HCT116 (cell line): ENCODE data around the gene CDH2. TPM values are rescaled to one million over a fixed set of nuclear protein-coding genes. Genes with fewer than 3 reads are reported as not detected.
A peak's percentile ranks its signal among the peaks of the same experiment; 100 is the strongest.

Experiments used
- ATAC-seq: fragments of 200-7000 bp; cut with Tn5 transposase; 2 replicates; pipeline ENCODE4 v1.9.1; 2020; ENCODE audit warnings: mild to moderate bottlenecking, moderate library complexity
- BruUV-seq: library from RNA; stranded (reverse); fragments of 400-500 nt; replicated peaks from 2 replicates; lab custom pipeline; 2021; lab: Mats Ljungman, UMichigan
- CTCF ChIA-PET: fragments of 300-600 bp; sonication (Branson Sonifier 250); formaldehyde crosslinking; loops from one replicate; lab custom pipeline; 2021; ENCODE audit warnings: antibody characterized with exemption; lab: Charles Lee
- POLR2A ChIA-PET: fragments of 300-600, 350-600 bp; sonication (Branson Sonifier 250); formaldehyde crosslinking; loops from one replicate; lab custom pipeline; 2021; ENCODE audit warnings: antibody characterized with exemption; lab: Charles Lee
- RAD21 ChIA-PET, 2 experiments: fragments of 300-600 bp; sonication (Branson Sonifier 250); formaldehyde crosslinking; loops; one replicate each; lab custom pipeline; 2023; ENCODE audit warnings: low total read pairs in 2 of 2; ENCODE audit not compliant: uncharacterized antibody in 2 of 2, unreplicated experiment in 2 of 2, low non-redundant PET in 1 of 2; lab: Charles Lee
- DNase-seq: peaks from one replicate; pipeline ENCODE4 v3.0.0-alpha.2; 2010; ENCODE audit warnings: low read depth, low spot score
- H2AFZ ChIP-seq: fragments of 200-600 bp; shearing (Covaris generic), sonication (generic); 2 replicates; pipeline ENCODE4 v1.6.1; 2017; ENCODE audit warnings: low read depth, mixed run types, mixed read lengths, antibody characterized with exemption, low read length; ENCODE audit not compliant: poor library complexity, severe bottlenecking
- H3K27ac ChIP-seq: 2 replicates; pipeline ENCODE4 v1.5.1; 2012; ENCODE audit warnings: low read depth, low read length
- H3K27me3 ChIP-seq: fragments of 200-600 bp; sonication (generic); 2 replicates; pipeline ENCODE4 v1.6.1; 2016; ENCODE audit warnings: mixed run types, low read length, mixed read lengths; ENCODE audit not compliant: insufficient read depth
- H3K36me3 ChIP-seq, 2 experiments: fragments of 200-500 bp in 1 of 2; fragments of 200-600 bp in 1 of 2; sonication (Bioruptor generic) in 1 of 2; sonication (generic) in 1 of 2; 2 replicates each; pipeline versions ENCODE4 v1.5.1 to v1.6.1; 2014 to 2016; ENCODE audit warnings: low read length in 2 of 2, inconsistent platforms in 1 of 2, mixed read lengths in 1 of 2, mixed run types in 1 of 2; ENCODE audit not compliant: insufficient read depth in 2 of 2, control insufficient read depth in 1 of 2
- H3K4me1 ChIP-seq, 2 experiments: fragments of 200-600 bp in 1 of 2; sonication (generic) in 1 of 2; 2 replicates each; pipeline versions ENCODE4 v1.5.1 to v1.6.1; 2012 to 2017; ENCODE audit warnings: low read length in 2 of 2, inconsistent platforms in 1 of 2, mild to moderate bottlenecking in 1 of 2, mixed read lengths in 1 of 2, mixed run types in 1 of 2, moderate library complexity in 1 of 2; ENCODE audit not compliant: insufficient read depth in 2 of 2, control insufficient read depth in 1 of 2
- H3K4me2 ChIP-seq: fragments of 200-600 bp; sonication (generic); 2 replicates; pipeline ENCODE4 v1.6.1; 2017; ENCODE audit warnings: mixed run types, low read length, mixed read lengths
- H3K4me3 ChIP-seq, 2 experiments: fragments of 200-600 bp in 1 of 2; sonication (generic) in 1 of 2; replicated peaks in 1 of 2; 2 replicates each; pipeline ENCODE4 v1.5.1; 2011 to 2016; ENCODE audit warnings: low read length in 2 of 2, control low read depth in 1 of 2, low read depth in 1 of 2, mild to moderate bottlenecking in 1 of 2, mixed read lengths in 1 of 2, mixed run types in 1 of 2
- H3K79me2 ChIP-seq: fragments of 200-600 bp; sonication (generic); 2 replicates; pipeline ENCODE4 v1.6.1; 2017; ENCODE audit warnings: mild to moderate bottlenecking, mixed run types, low read length, moderate library complexity, mixed read lengths; ENCODE audit not compliant: insufficient read depth
- H3K9ac ChIP-seq: fragments of 200-600 bp; sonication (generic); 2 replicates; pipeline ENCODE4 v1.6.1; 2016; ENCODE audit warnings: low read length, mixed read lengths
- H3K9me2 ChIP-seq: fragments of 200-600 bp; sonication (generic), shearing (Covaris generic); 2 replicates; pipeline ENCODE4 v1.6.1; 2017; ENCODE audit warnings: mixed run types, mild to moderate bottlenecking, moderate library complexity; ENCODE audit not compliant: insufficient read depth
- H3K9me3 ChIP-seq, 2 experiments: fragments of 200-500 bp in 1 of 2; fragments of 200-600 bp in 1 of 2; sonication (Bioruptor generic) in 1 of 2; sonication (generic) in 1 of 2; 2 replicates each; pipeline ENCODE4 v1.6.1; 2014 to 2017; ENCODE audit warnings: low read length in 2 of 2, mixed read lengths in 2 of 2, inconsistent platforms in 1 of 2, low read depth in 1 of 2, mild to moderate bottlenecking in 1 of 2, mixed run types in 1 of 2, moderate library complexity in 1 of 2; ENCODE audit not compliant: control insufficient read depth in 1 of 2, insufficient read depth in 1 of 2
- H4K20me1 ChIP-seq: fragments of 200-600 bp; sonication (generic), shearing (Covaris generic); 2 replicates; pipeline ENCODE4 v1.6.1; 2017; ENCODE audit warnings: mixed run types, mild to moderate bottlenecking, moderate library complexity; ENCODE audit not compliant: insufficient read depth
- CBX3 ChIP-seq: IDR thresholded peaks from 2 replicates; pipeline ENCODE4 v1.6.1; 2012; ENCODE audit warnings: low read depth
- CEBPB ChIP-seq: IDR thresholded peaks from 2 replicates; pipeline ENCODE4 v1.6.1; 2012; ENCODE audit warnings: low read depth
- EGR1 ChIP-seq: IDR thresholded peaks from 2 replicates; pipeline ENCODE4 v1.6.1; 2012; ENCODE audit warnings: low read depth
- EZH2 ChIP-seq: fragments of 200-600 bp; sonication (generic); IDR thresholded peaks from 2 replicates; pipeline ENCODE4 v1.6.1; 2017; ENCODE audit warnings: antibody characterized with exemption, mixed run types
- JUND ChIP-seq: IDR thresholded peaks from 2 replicates; pipeline ENCODE4 v1.6.1; 2012
- TCF7L2 ChIP-seq: IDR thresholded peaks from 2 replicates; pipeline ENCODE4 v1.7.0; 2011; ENCODE audit warnings: borderline replicate concordance, inconsistent platforms; ENCODE audit not compliant: insufficient read depth, insufficient read length; ENCODE audit errors: extremely low read depth
- YY1 ChIP-seq: IDR thresholded peaks from 2 replicates; pipeline ENCODE4 v1.6.1; 2011; ENCODE audit warnings: low read length, low read depth, moderate library complexity, mild to moderate bottlenecking; ENCODE audit not compliant: insufficient replicate concordance; ENCODE audit errors: extremely low read depth
- ZNF274 ChIP-seq: fragments of 200-500 bp; sonication (Bioruptor generic); IDR thresholded peaks from 2 replicates; pipeline ENCODE4 v1.6.1; 2014; ENCODE audit warnings: mild to moderate bottlenecking, low read depth, low read length, inconsistent platforms
- intact Hi-C: fragments of 100-400 bp; cut with micrococcal nuclease; formaldehyde crosslinking; loops from 2 replicates; pipeline ENCODE4 v1.10.0; 2022
- total RNA-seq: library from RNA; stranded (reverse); gene quantifications from one replicate; pipeline ENCODE4 v1.2.1, GENCODE V29; 2021; ENCODE audit not compliant: unreplicated experiment

The CDH2 gene
- total RNA-seq, 1 experiment from 2014 or later: 0.15 TPM

DNA sequence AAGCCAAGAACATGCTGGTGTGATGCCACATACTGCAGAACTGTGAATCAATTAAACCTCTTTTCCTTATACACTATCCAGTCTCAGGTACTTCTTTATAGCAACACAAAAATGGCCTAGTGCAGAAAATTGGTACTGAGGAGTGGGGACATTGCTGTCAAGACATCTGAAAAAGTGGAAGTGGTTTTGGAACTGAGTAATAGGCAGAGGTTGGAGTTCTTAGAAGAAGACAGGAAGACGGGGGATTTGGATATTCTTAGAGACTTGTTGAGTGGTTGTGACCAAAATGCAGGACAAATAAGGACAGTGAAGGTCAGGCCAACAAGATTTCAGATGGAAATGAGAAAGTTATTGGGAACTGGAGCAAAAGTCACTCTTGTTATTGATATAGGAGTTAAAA, 31.3 kb upstream of the CDH2 start:
- intact Hi-C loops: no loop called here
- Histone ChIP-seq H3K27ac (no peak overlapping the region), H3K36me3 (no peaks in the 10 kb centered on the region), H4K20me1 (no peaks in the 10 kb centered on the region), H3K9me3 (peaks cover 0 to 2% of the 10 kb centered on the region in 2 experiments; a peak in 1 of 4 replicates), H3K4me2 (no peak overlapping the region), H3K9ac (no peak overlapping the region), H3K4me1 (peaks cover 0 to 11% of the 10 kb centered on the region in 2 experiments; a peak in 1 of 4 replicates), H3K9me2 (no peaks in the 10 kb centered on the region), H3K79me2 (no peaks in the 10 kb centered on the region), H3K4me3 (no peak overlapping the region), H2AFZ (no peak overlapping the region), H3K27me3 (no peaks in the 10 kb centered on the region)
- RAD21 ChIA-PET: no interaction called here
- DNase-seq (no peak), ATAC-seq (no peak)
- CTCF ChIA-PET: no interaction called here
- BruUV-seq: no TSS peak
- TF ChIP-seq CBX3 (no peak), EGR1 (no peak)
- POLR2A ChIA-PET: no interaction called here

DNA sequence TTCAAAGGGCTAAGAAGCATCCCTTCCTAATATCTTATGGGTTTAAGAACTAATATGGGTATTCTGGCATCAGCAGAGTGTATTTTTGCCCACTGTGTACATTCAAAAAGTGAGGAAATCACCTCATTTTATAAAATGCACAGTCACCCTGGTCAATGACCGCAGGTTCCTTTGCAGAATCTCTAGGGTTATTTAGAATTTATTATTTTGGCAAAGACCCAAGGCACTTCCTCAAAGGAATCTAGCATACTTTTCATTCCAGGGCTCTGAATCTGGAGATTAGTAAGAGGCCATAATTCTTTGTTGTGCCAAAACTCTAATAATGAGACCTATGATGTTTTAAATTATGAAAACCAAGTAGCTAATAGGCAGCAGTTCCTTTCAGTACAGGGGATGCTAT, 27.2 kb upstream of the CDH2 start:
- ChIA-PET RAD21 (no interaction called here), CTCF (no interaction called here), POLR2A (no interaction called here)
- no peak overlapping the region for H3K9ac ChIP-seq
- peaks cover 0 to 2% of the 10 kb centered on the region in 2 experiments; a peak in 1 of 4 replicates for H3K9me3 ChIP-seq
- TF ChIP-seq JUND: no peak
- no peak for TF ChIP-seq ZNF274
- TF ChIP-seq CEBPB: no peak
- TF ChIP-seq CBX3: no peak
- no peak for TF ChIP-seq TCF7L2
- no peak for TF ChIP-seq YY1
- no peak for TF ChIP-seq EZH2
- BruUV-seq: no TSS peak
- peak overlapping the region; percentile 5; the same call in 1 of the 2 replicates for H3K4me2 ChIP-seq
- H3K27me3 ChIP-seq: no peaks in the 10 kb centered on the region
- no peak overlapping the region for H2AFZ ChIP-seq
- H3K79me2 ChIP-seq: no peaks in the 10 kb centered on the region
- H4K20me1 ChIP-seq: no peaks in the 10 kb centered on the region
- H3K27ac ChIP-seq: no peak overlapping the region
- ATAC-seq: no peak
- no peak overlapping the region for H3K4me3 ChIP-seq
- H3K4me1 ChIP-seq: peaks cover 0 to 11% of the 10 kb centered on the region in 2 experiments; a peak in 1 of 4 replicates
- intact Hi-C loops: no loop called here
- H3K9me2 ChIP-seq: no peaks in the 10 kb centered on the region
- DNase-seq: no peak
- no peaks in the 10 kb centered on the region for H3K36me3 ChIP-seq
